ENCODE measurements around the gene METAP1D.

The METAP1D gene

GRCh38 chr2:172119089-172119488, 119.3 kb downstream of the METAP1D start:
- Histone ChIP-seq H3K4me3 (ENCODE audit: low read length) (no peak overlapping the region), H3K9me3 (ENCODE audit: low read length) (no peaks in the 10 kb centered on the region), H3K36me3 (ENCODE audit: insufficient read depth, low read length) (no peaks in the 10 kb centered on the region), H3K27me3 (ENCODE audit: insufficient read depth, low read length) (no peaks in the 10 kb centered on the region), H2AFZ (ENCODE audit: low read depth, low read length) (no peak overlapping the region), H3K4me1 (ENCODE audit: insufficient read depth, low read length) (no peaks in the 10 kb centered on the region)

GRCh38 chr2:172120118-172120517, 120.4 kb downstream of the METAP1D start:
- Histone ChIP-seq H2AFZ (ENCODE audit: low read depth, low read length) (no peak overlapping the region), H3K27me3 (ENCODE audit: insufficient read depth, low read length) (no peaks in the 10 kb centered on the region), H3K36me3 (ENCODE audit: insufficient read depth, low read length) (no peaks in the 10 kb centered on the region), H3K4me1 (ENCODE audit: insufficient read depth, low read length) (no peaks in the 10 kb centered on the region), H3K9me3 (ENCODE audit: low read length) (no peaks in the 10 kb centered on the region), H3K4me3 (ENCODE audit: low read length) (no peak overlapping the region)

- no peak overlapping the region for H3K4me3 ChIP-seq (ENCODE audit: low read length)
Observed at GRCh38 chr2:172128484-172128883, 128.7 kb downstream of the METAP1D start.

GRCh38 chr2:172129404-172129803, 129.7 kb downstream of the METAP1D start:
- Histone ChIP-seq H3K9me3 (ENCODE audit: low read length) (peaks cover 1% of the 10 kb centered on the region), H3K36me3 (ENCODE audit: insufficient read depth, low read length) (no peaks in the 10 kb centered on the region), H3K4me3 (ENCODE audit: low read length) (no peak overlapping the region), H3K4me1 (ENCODE audit: insufficient read depth, low read length) (peaks cover 4% of the 10 kb centered on the region), H3K27me3 (ENCODE audit: insufficient read depth, low read length) (no peaks in the 10 kb centered on the region), H2AFZ (ENCODE audit: low read depth, low read length) (no peak overlapping the region)

More at GRCh38 chr2:172128484-172128883, 128.7 kb downstream of the METAP1D start:
- Histone ChIP-seq H3K27me3 (ENCODE audit: insufficient read depth, low read length) (no peaks in the 10 kb centered on the region), H3K4me1 (ENCODE audit: insufficient read depth, low read length) (peaks cover 4% of the 10 kb centered on the region), H2AFZ (ENCODE audit: low read depth, low read length) (no peak overlapping the region), H3K9me3 (ENCODE audit: low read length) (peaks cover 1% of the 10 kb centered on the region), H3K36me3 (ENCODE audit: insufficient read depth, low read length) (no peaks in the 10 kb centered on the region)
